PC-3 (cell line): ENCODE measurements around the gene ZKSCAN2. TPM values are rescaled to one million over a fixed set of nuclear protein-coding genes. Genes with fewer than 3 reads are reported as not detected.

ENCODE experiments used
- ATAC-seq: fragments of 200-7000 bp; cut with Tn5 transposase; 2 replicates; pipeline ENCODE4 v1.9.1; 2020; ENCODE audit warnings: mild to moderate bottlenecking, moderate library complexity
- BruUV-seq: library from RNA; stranded (reverse); fragments of 400-500 nt; replicated peaks from 2 replicates; lab custom pipeline; 2021; lab: Mats Ljungman, UMichigan
- CTCF ChIA-PET: fragments of 300-600 bp; sonication (Branson Sonifier 250); formaldehyde crosslinking; loops from one replicate; lab custom pipeline; 2022; ENCODE audit warnings: antibody characterized with exemption; lab: Charles Lee
- POLR2A ChIA-PET: fragments of 300-600 bp; sonication (Branson Sonifier 250); formaldehyde crosslinking; loops from one replicate; lab custom pipeline; 2022; ENCODE audit warnings: antibody characterized with exemption; ENCODE audit not compliant: unreplicated experiment; lab: Charles Lee
- DNase-seq: peaks from one replicate; pipeline ENCODE4 v3.0.0-alpha.2; 2015
- H2AFZ ChIP-seq: fragments of 300-600 bp; sonication (generic); 2 replicates; pipeline ENCODE4 v1.6.0; 2016; ENCODE audit warnings: antibody characterized with exemption, low read length
- H3F3A ChIP-seq: fragments of 300-600 bp; sonication (generic); one replicate; pipeline ENCODE4 v1.6.0; 2017; ENCODE audit warnings: antibody characterized with exemption, low read length, control low read depth, mild to moderate bottlenecking; ENCODE audit not compliant: unreplicated experiment
- H3K27ac ChIP-seq: fragments of 300-600 bp; sonication (generic); 2 replicates; pipeline ENCODE4 v1.5.1; 2016; ENCODE audit warnings: mild to moderate bottlenecking, low read length
- H3K27me3 ChIP-seq: fragments of 300-600 bp; sonication (generic); 2 replicates; pipeline ENCODE4 v1.6.1; 2016; ENCODE audit warnings: low read length, mixed read lengths
- H3K36me3 ChIP-seq: fragments of 300-600 bp; sonication (generic); 2 replicates; pipeline ENCODE4 v1.6.1; 2016; ENCODE audit warnings: low read depth, mixed run types, low read length, mixed read lengths
- H3K4me1 ChIP-seq: fragments of 300-600 bp; sonication (generic); 2 replicates; pipeline ENCODE4 v1.5.1; 2016; ENCODE audit warnings: low read length; ENCODE audit not compliant: insufficient read depth
- H3K4me2 ChIP-seq: fragments of 300-600 bp; sonication (generic); 2 replicates; pipeline ENCODE4 v1.6.0; 2016; ENCODE audit warnings: low read length
- H3K4me3 ChIP-seq: fragments of 300-600 bp; sonication (generic); 2 replicates; pipeline ENCODE4 v1.5.1; 2016; ENCODE audit warnings: mild to moderate bottlenecking, low read length, mixed read lengths
- H3K79me2 ChIP-seq: fragments of 300-600 bp; sonication (generic); 2 replicates; pipeline ENCODE4 v1.6.1; 2017; ENCODE audit warnings: low read length, mixed read lengths
- H3K9ac ChIP-seq: fragments of 300-600 bp; sonication (generic); 2 replicates; pipeline ENCODE4 v1.6.0; 2016; ENCODE audit warnings: mild to moderate bottlenecking, low read length
- H3K9me2 ChIP-seq: fragments of 300-600 bp; sonication (generic); replicated peaks from 2 replicates; pipeline ENCODE4 v1.6.1; 2016; ENCODE audit warnings: mixed run types, low read length, mixed read lengths
- H3K9me3 ChIP-seq: fragments of 300-600 bp; sonication (generic); 2 replicates; pipeline ENCODE4 v1.6.1; 2016; ENCODE audit warnings: low read length, mixed read lengths
- H4K20me1 ChIP-seq: fragments of 300-600 bp; sonication (generic); 2 replicates; pipeline ENCODE4 v1.6.1; 2016; ENCODE audit warnings: low read length, mixed read lengths
- CTCF ChIP-seq: fragments of 300-600 bp; sonication (generic); conservative IDR thresholded peaks from 2 replicates; pipeline ENCODE4 v1.5.1; 2017; ENCODE audit warnings: antibody characterized with exemption, low read depth, mild to moderate bottlenecking, low read length
- EZH2 ChIP-seq: fragments of 300-600 bp; sonication (generic); IDR thresholded peaks from one replicate; pipeline ENCODE4 v1.6.1; 2017; ENCODE audit warnings: antibody characterized with exemption, mild to moderate bottlenecking, low read length; ENCODE audit not compliant: unreplicated experiment
- EZH2phosphoT487 ChIP-seq: fragments of 300-600 bp; sonication (generic); IDR thresholded peaks from 2 replicates; pipeline ENCODE4 v1.6.1; 2018; ENCODE audit warnings: mild to moderate bottlenecking, antibody characterized with exemption, low read length, borderline replicate concordance
- intact Hi-C: fragments of 100-400 bp; cut with micrococcal nuclease; formaldehyde crosslinking; loops from 2 replicates; pipeline ENCODE4 v1.9.0; 2023
- total RNA-seq: library from RNA; depleted of rRNA; stranded (reverse); fragments of >200 nt; gene quantifications from 2 replicates; pipeline ENCODE4 v1.2.3, GENCODE V29; 2014

Gene ZKSCAN2
- total RNA-seq, 1 experiment from 2014 or later, result 2.6 TPM

- peaks cover 24% of the 10 kb centered on the region for H3K79me2 ChIP-seq
- H3K9ac ChIP-seq, result no peak overlapping the region
- no peaks in the 10 kb centered on the region for H3K9me3 ChIP-seq
- no peaks in the 10 kb centered on the region for H3K27me3 ChIP-seq
- no peak overlapping the region for H2AFZ ChIP-seq
- H4K20me1 ChIP-seq, result peaks cover 8% of the 10 kb centered on the region; the same call in 1 of the 2 replicates
- CTCF ChIA-PET, result no interaction called here
- no peak overlapping the region for H3K27ac ChIP-seq
- POLR2A ChIA-PET, result no interaction called here
- DNase-seq, result no peak
- no peaks in the 10 kb centered on the region for H3K9me2 ChIP-seq
- peaks cover 1% of the 10 kb centered on the region for H3K4me1 ChIP-seq
- BruUV-seq, result no TSS peak
- H3K4me3 ChIP-seq, result no peak overlapping the region
- ATAC-seq, result no peak
- no peak overlapping the region for H3K4me2 ChIP-seq
- no peak for TF ChIP-seq CTCF
- no peak for TF ChIP-seq EZH2
- no peak for TF ChIP-seq EZH2phosphoT487
- H3K36me3 ChIP-seq, result peaks cover 9% of the 10 kb centered on the region
- intact Hi-C loops, result no loop called here
- H3F3A ChIP-seq, result no peaks in the 10 kb centered on the region
Observed at GRCh38 chr16:25253322-25253721, 4.3 kb downstream of the ZKSCAN2 start.

GRCh38 chr16:25250467-25250866, 7.2 kb downstream of the ZKSCAN2 start:
- Histone ChIP-seq H3F3A (no peaks in the 10 kb centered on the region), H3K4me3 (no peak overlapping the region), H3K27ac (no peak overlapping the region), H3K9ac (no peak overlapping the region), H4K20me1 (peaks cover 4% of the 10 kb centered on the region; the same call in 1 of the 2 replicates), H2AFZ (no peak overlapping the region), H3K4me2 (no peak overlapping the region), H3K9me3 (no peaks in the 10 kb centered on the region), H3K27me3 (no peaks in the 10 kb centered on the region), H3K9me2 (no peaks in the 10 kb centered on the region), H3K36me3 (peaks cover 21% of the 10 kb centered on the region), H3K79me2 (peaks cover 6% of the 10 kb centered on the region; the same call in 1 of the 2 replicates), H3K4me1 (no peaks in the 10 kb centered on the region)
- DNase-seq (no peak), ATAC-seq (no peak)
- ChIA-PET CTCF (no interaction called here), POLR2A (no interaction called here)
- intact Hi-C loops, result no loop called here
- TF ChIP-seq EZH2phosphoT487, result no peak
- no peak for TF ChIP-seq CTCF
- no peak for TF ChIP-seq EZH2
- BruUV-seq, result no TSS peak

GRCh38 chr16:25235991-25236390, 21.7 kb downstream of the ZKSCAN2 start:
- CTCF ChIA-PET, result no interaction called here
- H3K4me3 ChIP-seq, result no peak overlapping the region

More at GRCh38 chr16:25235991-25236390, 21.7 kb downstream of the ZKSCAN2 start:
- no peaks in the 10 kb centered on the region for H3K9me2 ChIP-seq
- no peak overlapping the region for H3K9ac ChIP-seq
- DNase-seq, result no peak
- intact Hi-C loops, result no loop called here
- no peaks in the 10 kb centered on the region for H4K20me1 ChIP-seq
- H3K4me1 ChIP-seq, result no peaks in the 10 kb centered on the region
- no peaks in the 10 kb centered on the region for H3K9me3 ChIP-seq
- BruUV-seq, result no TSS peak
- no peaks in the 10 kb centered on the region for H3K36me3 ChIP-seq
- no peak for ATAC-seq
- no peaks in the 10 kb centered on the region for H3K79me2 ChIP-seq
- POLR2A ChIA-PET, result no interaction called here
- no peak overlapping the region for H3K27ac ChIP-seq
- H2AFZ ChIP-seq, result no peak overlapping the region
- no peaks in the 10 kb centered on the region for H3F3A ChIP-seq
- no peak for TF ChIP-seq CTCF
- no peak for TF ChIP-seq EZH2phosphoT487
- no peak for TF ChIP-seq EZH2
- no peaks in the 10 kb centered on the region for H3K27me3 ChIP-seq
- H3K4me2 ChIP-seq, result no peak overlapping the region
